Neural progenitor cell (in vitro differentiated cells): ENCODE results near the gene OTUD1. TPM values are rescaled to one million over a fixed set of nuclear protein-coding genes. Genes with fewer than 3 reads are reported as not detected.

ENCODE experiments used
- DNase-seq: peaks from one replicate; pipeline ENCODE4 v3.0.0-alpha.2; 2016; ENCODE audit warnings: low spot score
- H2AFZ ChIP-seq: fragments of 200-600 bp; sonication (generic); replicated peaks from 2 replicates; pipeline ENCODE4 v1.6.1; 2016; ENCODE audit warnings: antibody characterized with exemption
- H3F3A ChIP-seq: fragments of 200-600 bp; sonication (generic); 2 replicates; pipeline ENCODE4 v1.6.1; 2016; ENCODE audit warnings: antibody characterized with exemption, low read depth
- H3K27ac ChIP-seq: fragments of 200-600 bp; sonication (generic); 2 replicates; pipeline ENCODE4 v1.5.1; 2016; ENCODE audit warnings: mild to moderate bottlenecking
- H3K27me3 ChIP-seq: fragments of 200-600 bp; sonication (generic); 2 replicates; pipeline ENCODE4 v1.6.1; 2016; ENCODE audit warnings: mild to moderate bottlenecking, moderate library complexity
- H3K36me3 ChIP-seq: fragments of 200-600 bp; sonication (generic); 2 replicates; pipeline ENCODE4 v1.5.1; 2016
- H3K4me1 ChIP-seq: fragments of 200-600 bp; sonication (generic); 2 replicates; pipeline ENCODE4 v1.6.1; 2016; ENCODE audit warnings: mixed run types
- H3K4me2 ChIP-seq: fragments of 200-600 bp; sonication (generic); 2 replicates; pipeline ENCODE4 v1.6.1; 2016
- H3K4me3 ChIP-seq: fragments of 200-600 bp; sonication (generic); 2 replicates; pipeline ENCODE4 v1.5.1; 2016
- H3K79me2 ChIP-seq: fragments of 200-600 bp; sonication (generic); 2 replicates; pipeline ENCODE4 v1.6.1; 2016; ENCODE audit warnings: low read depth
- H3K9ac ChIP-seq: fragments of 200-600 bp; sonication (generic); 2 replicates; pipeline ENCODE4 v1.6.1; 2016
- H3K9me3 ChIP-seq: fragments of 200-600 bp; sonication (generic); 2 replicates; pipeline ENCODE4 v1.5.1; 2016; ENCODE audit warnings: low read depth
- H4K20me1 ChIP-seq: fragments of 200-600 bp; sonication (generic); 2 replicates; pipeline ENCODE4 v1.6.1; 2016; ENCODE audit warnings: low read depth
- H3K27ac Mint-ChIP-seq: 3 replicates; pipeline ENCODE4 v1.8.0; 2021; ENCODE audit warnings: mixed read lengths
- H3K27me3 Mint-ChIP-seq: 2 replicates; pipeline ENCODE4 v1.8.0; 2022; ENCODE audit warnings: low read depth, mild to moderate bottlenecking, inconsistent platforms, moderate library complexity, mixed read lengths; ENCODE audit not compliant: insufficient read depth
- H3K36me3 Mint-ChIP-seq: 3 replicates; pipeline ENCODE4 v1.8.0; 2021; ENCODE audit warnings: mixed read lengths
- H3K4me1 Mint-ChIP-seq: 3 replicates; pipeline ENCODE4 v1.8.0; 2021; ENCODE audit warnings: mixed read lengths
- H3K4me3 Mint-ChIP-seq: 3 replicates; pipeline ENCODE4 v1.8.0; 2021; ENCODE audit warnings: mild to moderate bottlenecking, moderate library complexity, mixed read lengths
- H3K9me3 Mint-ChIP-seq: 3 replicates; pipeline ENCODE4 v1.8.0; 2020; ENCODE audit warnings: mixed read lengths
- CTCF ChIP-seq: fragments of 200-600 bp; sonication (generic); IDR thresholded peaks from 2 replicates; pipeline ENCODE4 v1.5.1; 2017; ENCODE audit warnings: antibody characterized with exemption, mild to moderate bottlenecking
- EZH2 ChIP-seq: fragments of 200-600 bp; sonication (generic); IDR thresholded peaks from 2 replicates; pipeline ENCODE4 v1.6.1; 2017; ENCODE audit warnings: antibody characterized with exemption, mild to moderate bottlenecking, moderate library complexity
- EZH2phosphoT487 ChIP-seq: fragments of 200-600 bp; sonication (generic); IDR thresholded peaks from 2 replicates; pipeline ENCODE4 v1.6.1; 2017; ENCODE audit warnings: antibody characterized with exemption
- total RNA-seq: library from RNA; depleted of rRNA; stranded (reverse); fragments of >200 nt; gene quantifications from 2 replicates; pipeline ENCODE4 v1.2.3, GENCODE V29; 2015; ENCODE audit warnings: low replicate concordance

Gene OTUD1
- total RNA-seq, 1 donor from 2014 or later = 7.9 TPM

DNA sequence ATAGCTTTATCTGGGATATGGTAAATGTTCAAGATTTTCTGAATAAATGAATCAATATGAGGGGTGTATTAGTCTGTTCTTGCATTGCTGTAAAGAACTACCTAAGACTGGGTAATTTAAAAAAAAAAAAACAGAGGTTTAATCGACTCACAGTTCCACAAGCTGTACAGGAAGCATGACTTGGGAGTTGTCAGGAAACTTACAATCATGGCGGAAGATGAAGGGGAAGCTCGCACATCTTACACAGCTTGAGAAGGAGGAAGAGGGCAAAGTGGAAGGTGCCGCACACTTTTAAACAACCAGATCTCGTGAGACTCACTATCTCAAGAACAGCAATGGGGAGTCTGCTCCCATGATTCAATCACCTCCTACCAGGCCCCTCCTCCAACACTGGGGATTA is 32.5 kb upstream of the OTUD1 start:
- no peaks in the 10 kb centered on the region for H3K4me1 ChIP-seq
- no peak overlapping the region for H3K4me2 ChIP-seq
- Mint-ChIP-seq H3K27ac (no peak overlapping the region), H3K36me3 (no peaks in the 10 kb centered on the region), H3K4me1 (peaks cover 4% of the 10 kb centered on the region), H3K27me3 (no peaks in the 10 kb centered on the region), H3K4me3 (no peak overlapping the region), H3K9me3 (no peaks in the 10 kb centered on the region)
- no peak for DNase-seq
- no peaks in the 10 kb centered on the region for H3K36me3 ChIP-seq
- no peaks in the 10 kb centered on the region for H3K9me3 ChIP-seq
- no peak overlapping the region for H3K9ac ChIP-seq
- TF ChIP-seq CTCF = no peak
- no peak for TF ChIP-seq EZH2
- no peak for TF ChIP-seq EZH2phosphoT487
- no peaks in the 10 kb centered on the region for H3K27me3 ChIP-seq
- H4K20me1 ChIP-seq = no peaks in the 10 kb centered on the region
- H3K79me2 ChIP-seq = no peaks in the 10 kb centered on the region
- no peak overlapping the region for H3K4me3 ChIP-seq
- H3K27ac ChIP-seq = no peak overlapping the region
- no peaks in the 10 kb centered on the region for H3F3A ChIP-seq
- no peak overlapping the region for H2AFZ ChIP-seq

- H3K9ac ChIP-seq = no peak overlapping the region
- no peak for TF ChIP-seq EZH2
- Mint-ChIP-seq H3K36me3 (no peaks in the 10 kb centered on the region), H3K4me3 (no peak overlapping the region), H3K27ac (no peak overlapping the region), H3K9me3 (no peaks in the 10 kb centered on the region), H3K27me3 (no peaks in the 10 kb centered on the region), H3K4me1 (peaks cover 4% of the 10 kb centered on the region)
- no peak overlapping the region for H3K4me3 ChIP-seq
- H4K20me1 ChIP-seq = no peaks in the 10 kb centered on the region
- no peak overlapping the region for H2AFZ ChIP-seq
- H3K9me3 ChIP-seq = no peaks in the 10 kb centered on the region
- no peaks in the 10 kb centered on the region for H3F3A ChIP-seq
- no peak for DNase-seq
- H3K79me2 ChIP-seq = no peaks in the 10 kb centered on the region
- no peaks in the 10 kb centered on the region for H3K27me3 ChIP-seq
- no peaks in the 10 kb centered on the region for H3K4me1 ChIP-seq
- no peaks in the 10 kb centered on the region for H3K36me3 ChIP-seq
- no peak overlapping the region for H3K27ac ChIP-seq
- no peak overlapping the region for H3K4me2 ChIP-seq
Measured at GRCh38 chr10:23408330-23408976, 30.4 kb upstream of the OTUD1 start.

- DNase-seq = no peak
- Histone ChIP-seq H3K36me3 (no peaks in the 10 kb centered on the region), H3K27ac (no peak overlapping the region), H2AFZ (no peak overlapping the region), H3K4me2 (no peak overlapping the region), H3K79me2 (no peaks in the 10 kb centered on the region), H3K9ac (no peak overlapping the region), H3K27me3 (no peaks in the 10 kb centered on the region), H4K20me1 (no peaks in the 10 kb centered on the region), H3F3A (no peaks in the 10 kb centered on the region), H3K4me1 (no peaks in the 10 kb centered on the region), H3K4me3 (no peak overlapping the region), H3K9me3 (no peaks in the 10 kb centered on the region)
- no peaks in the 10 kb centered on the region for H3K27me3 Mint-ChIP-seq
- no peaks in the 10 kb centered on the region for H3K9me3 Mint-ChIP-seq
- peaks cover 3% of the 10 kb centered on the region for H3K4me1 Mint-ChIP-seq
- no peak overlapping the region for H3K4me3 Mint-ChIP-seq
- H3K27ac Mint-ChIP-seq = no peak overlapping the region
- H3K36me3 Mint-ChIP-seq = no peaks in the 10 kb centered on the region
- no peak for TF ChIP-seq EZH2phosphoT487
- no peak for TF ChIP-seq EZH2
- no peak for TF ChIP-seq CTCF
Measured at GRCh38 chr10:23412223-23412622, 26.7 kb upstream of the OTUD1 start.

- Mint-ChIP-seq H3K4me3 (no peak overlapping the region), H3K36me3 (no peaks in the 10 kb centered on the region), H3K27ac (no peak overlapping the region), H3K27me3 (no peaks in the 10 kb centered on the region), H3K9me3 (no peaks in the 10 kb centered on the region), H3K4me1 (peaks cover 8% of the 10 kb centered on the region)
- Histone ChIP-seq H4K20me1 (no peaks in the 10 kb centered on the region), H3K4me2 (no peak overlapping the region), H3K4me1 (no peaks in the 10 kb centered on the region), H2AFZ (no peak overlapping the region), H3K27ac (no peak overlapping the region), H3K9me3 (no peaks in the 10 kb centered on the region), H3K36me3 (no peaks in the 10 kb centered on the region), H3K79me2 (no peaks in the 10 kb centered on the region), H3K9ac (no peak overlapping the region), H3F3A (no peaks in the 10 kb centered on the region), H3K4me3 (no peak overlapping the region), H3K27me3 (no peaks in the 10 kb centered on the region)
- DNase-seq = no peak
- TF ChIP-seq EZH2 (no peak), CTCF (no peak), EZH2phosphoT487 (no peak)
Measured at GRCh38 chr10:23413629-23414089, 25.2 kb upstream of the OTUD1 start.
